Central memory CD8-positive, alpha-beta T cell (primary cell): ENCODE results near the gene PIGM.

Experiments used
- ATAC-seq: fragments of 150-1000 bp; cut with Tn5 transposase; replicated peaks from 2 replicates; pipeline ENCODE4 v1.10.0; 2022; ENCODE audit warnings: mild to moderate bottlenecking, moderate FRiP score, moderate number of reproducible peaks; ENCODE audit not compliant: poor library complexity, severe bottlenecking; ENCODE audit errors: extremely low read depth
- DNase-seq, 2 donors: peaks; one replicate each; pipeline ENCODE4 v3.0.0; 2021; ENCODE audit warnings: low spot score in 2 of 2
- H3K27ac Mint-ChIP-seq: one replicate; pipeline ENCODE4 v1.8.0; 2022; ENCODE audit warnings: low read depth, mild to moderate bottlenecking, moderate library complexity, mixed read lengths
- H3K27me3 Mint-ChIP-seq: one replicate; pipeline ENCODE4 v1.8.0; 2022; ENCODE audit warnings: mixed read lengths
- H3K36me3 Mint-ChIP-seq: one replicate; pipeline ENCODE4 v1.8.0; 2022; ENCODE audit warnings: mild to moderate bottlenecking, moderate library complexity, mixed read lengths; ENCODE audit not compliant: insufficient read depth
- H3K4me1 Mint-ChIP-seq: one replicate; pipeline ENCODE4 v1.8.0; 2022; ENCODE audit warnings: mixed read lengths
- H3K4me3 Mint-ChIP-seq: one replicate; pipeline ENCODE4 v1.8.0; 2022; ENCODE audit warnings: mild to moderate bottlenecking, moderate library complexity, mixed read lengths
- H3K9me3 Mint-ChIP-seq: one replicate; pipeline ENCODE4 v1.8.0; 2022; ENCODE audit warnings: mixed read lengths

The PIGM gene

DNA sequence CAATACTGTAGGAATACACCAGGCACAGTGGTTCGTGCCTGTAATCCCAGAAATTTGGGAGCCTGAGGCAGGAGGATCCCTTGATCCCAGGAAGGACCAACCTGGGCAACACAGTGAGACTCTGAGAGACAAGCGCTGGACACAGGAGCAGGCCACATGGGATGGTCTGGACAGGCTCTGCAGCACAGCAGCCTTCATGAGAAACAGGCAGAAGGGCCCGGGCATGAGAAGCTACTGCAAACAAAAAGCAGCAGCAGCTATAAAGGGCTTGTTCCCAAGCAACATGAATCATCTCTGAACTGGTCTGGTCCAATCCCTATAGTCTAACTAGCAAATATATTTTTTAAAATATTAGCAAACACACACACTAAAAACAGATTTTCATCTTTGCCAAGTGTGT lies 42.2 kb downstream of the PIGM start:
- Mint-ChIP-seq H3K4me3 (no peak overlapping the region), H3K27me3 (peaks cover 56% of the 10 kb centered on the region), H3K27ac (no peak overlapping the region), H3K36me3 (no peaks in the 10 kb centered on the region), H3K4me1 (no peaks in the 10 kb centered on the region), H3K9me3 (no peaks in the 10 kb centered on the region)
- DNase-seq = no peak
- ATAC-seq = no peak

DNA sequence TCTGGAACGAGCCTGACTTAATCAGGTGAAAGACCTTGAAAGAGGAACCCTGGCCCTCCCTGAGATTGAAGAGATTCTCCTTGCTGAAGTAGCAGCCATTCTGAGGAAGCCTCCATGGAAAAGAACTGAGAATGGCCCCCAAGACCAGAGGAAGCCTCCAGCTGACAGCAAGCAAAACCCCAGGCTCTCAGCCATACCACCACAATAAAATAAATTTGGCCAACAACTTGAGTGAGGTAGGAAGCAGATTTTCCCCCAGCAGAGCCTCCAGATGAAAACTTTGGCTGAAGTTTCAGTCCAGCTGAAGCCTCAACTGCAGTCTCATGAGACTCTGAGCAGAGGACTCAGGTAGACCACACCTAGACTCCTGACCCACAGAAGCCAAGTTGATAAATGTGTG lies 43.8 kb downstream of the PIGM start:
- ATAC-seq = no peak
- H3K27ac Mint-ChIP-seq = no peak overlapping the region
- H3K27me3 Mint-ChIP-seq = peaks cover 57% of the 10 kb centered on the region

DNA sequence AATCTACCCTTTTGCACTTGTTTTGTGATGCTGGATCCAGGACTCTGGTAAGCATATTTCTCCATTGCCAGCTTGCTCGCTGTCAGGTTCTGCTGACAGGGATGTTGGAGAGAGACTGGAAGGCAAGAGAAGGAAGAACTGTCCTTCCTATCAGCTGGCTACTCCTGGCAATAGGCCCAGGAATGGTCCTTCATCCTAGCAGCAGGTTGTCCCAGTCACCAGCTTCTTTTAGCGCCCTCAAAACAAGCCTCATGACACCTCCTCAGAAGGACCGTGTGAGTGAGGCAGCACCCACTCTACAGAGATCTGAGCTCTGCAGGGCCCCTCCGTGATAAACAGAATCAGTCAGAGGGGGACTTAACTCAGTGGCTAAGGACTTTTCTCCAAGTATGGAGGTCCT lies 44.6 kb downstream of the PIGM start:
- Mint-ChIP-seq H3K27ac (no peak overlapping the region), H3K27me3 (peaks cover 55% of the 10 kb centered on the region), H3K9me3 (no peaks in the 10 kb centered on the region), H3K36me3 (no peaks in the 10 kb centered on the region), H3K4me3 (no peak overlapping the region), H3K4me1 (no peaks in the 10 kb centered on the region)
- DNase-seq = no peak
- no peak for ATAC-seq

More for the DNA sequence above, 43.8 kb downstream of the PIGM start:
- no peaks in the 10 kb centered on the region for H3K9me3 Mint-ChIP-seq
- no peak overlapping the region for H3K4me3 Mint-ChIP-seq
- no peaks in the 10 kb centered on the region for H3K36me3 Mint-ChIP-seq
- no peaks in the 10 kb centered on the region for H3K4me1 Mint-ChIP-seq
- no peak for DNase-seq

DNA sequence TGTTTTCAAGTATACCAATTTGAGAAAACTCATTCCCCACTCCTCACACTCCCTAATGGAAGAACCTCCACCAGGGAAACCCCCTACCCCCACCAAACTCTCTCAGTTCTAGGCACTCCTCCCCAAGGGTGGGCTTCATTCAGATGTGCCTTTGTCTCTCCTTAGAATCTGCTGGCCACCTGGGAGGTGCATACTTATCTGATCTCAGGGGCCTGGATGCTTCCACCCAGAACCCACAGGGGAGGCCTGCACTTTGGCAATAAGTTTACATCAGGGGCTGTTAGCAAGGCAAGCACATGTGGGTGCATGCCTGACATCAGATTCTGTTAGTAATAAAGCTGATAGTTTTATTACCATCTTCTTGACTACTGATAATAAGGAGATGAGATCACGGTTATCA lies 45.3 kb downstream of the PIGM start:
- ATAC-seq = no peak
- no peaks in the 10 kb centered on the region for H3K9me3 Mint-ChIP-seq
- no peak overlapping the region for H3K4me3 Mint-ChIP-seq
- DNase-seq = no peak
- H3K36me3 Mint-ChIP-seq = no peaks in the 10 kb centered on the region
- H3K27ac Mint-ChIP-seq = no peak overlapping the region
- H3K4me1 Mint-ChIP-seq = no peaks in the 10 kb centered on the region
- H3K27me3 Mint-ChIP-seq = peaks cover 55% of the 10 kb centered on the region

DNA sequence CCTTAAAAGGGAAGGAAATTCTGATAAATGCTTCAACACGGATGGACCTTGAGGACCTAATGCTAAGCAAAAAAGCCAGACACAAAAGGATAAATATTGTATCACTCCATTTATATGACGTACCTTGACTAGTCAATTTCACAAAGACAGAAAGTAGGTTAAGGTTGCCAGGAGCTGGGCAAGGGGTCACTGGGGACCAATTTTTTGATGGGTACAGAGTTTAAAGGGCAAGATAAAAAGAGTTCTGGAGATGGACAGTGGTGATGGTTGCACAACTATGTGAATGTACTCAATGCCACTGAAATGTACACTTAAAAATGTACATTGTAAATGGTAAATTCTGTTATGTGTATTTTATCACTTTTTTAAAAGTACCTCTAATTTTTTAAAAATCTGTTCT lies 45.7 kb downstream of the PIGM start:
- DNase-seq (no peak), ATAC-seq (no peak)
- no peaks in the 10 kb centered on the region for H3K9me3 Mint-ChIP-seq
- H3K4me3 Mint-ChIP-seq = no peak overlapping the region
- H3K36me3 Mint-ChIP-seq = no peaks in the 10 kb centered on the region
- no peak overlapping the region for H3K27ac Mint-ChIP-seq
- H3K4me1 Mint-ChIP-seq = no peaks in the 10 kb centered on the region
- peaks cover 53% of the 10 kb centered on the region for H3K27me3 Mint-ChIP-seq

DNA sequence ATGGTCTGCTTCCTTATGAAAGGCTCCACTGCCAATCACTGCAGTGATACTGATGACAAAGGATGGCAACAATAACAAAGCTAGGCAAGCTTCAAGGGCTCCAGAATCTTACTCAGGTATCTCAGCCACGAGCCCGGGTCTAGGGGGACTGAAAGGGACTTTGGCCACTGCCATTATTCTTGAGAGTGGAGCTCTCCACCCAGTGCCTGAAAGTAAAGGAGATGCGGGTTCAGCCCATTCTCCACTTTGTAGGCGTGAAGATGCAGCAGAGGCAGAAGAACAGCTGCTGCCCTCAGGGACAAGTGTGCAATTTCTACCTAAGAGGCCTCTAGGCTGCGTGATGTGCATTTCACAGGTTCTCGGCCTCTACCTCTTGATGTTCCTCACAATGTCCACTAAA lies 46.3 kb downstream of the PIGM start:
- DNase-seq (no peak), ATAC-seq (no peak)
- Mint-ChIP-seq H3K27ac (no peak overlapping the region), H3K4me1 (no peaks in the 10 kb centered on the region), H3K9me3 (no peaks in the 10 kb centered on the region), H3K36me3 (no peaks in the 10 kb centered on the region), H3K4me3 (no peak overlapping the region), H3K27me3 (peaks cover 60% of the 10 kb centered on the region)

DNA sequence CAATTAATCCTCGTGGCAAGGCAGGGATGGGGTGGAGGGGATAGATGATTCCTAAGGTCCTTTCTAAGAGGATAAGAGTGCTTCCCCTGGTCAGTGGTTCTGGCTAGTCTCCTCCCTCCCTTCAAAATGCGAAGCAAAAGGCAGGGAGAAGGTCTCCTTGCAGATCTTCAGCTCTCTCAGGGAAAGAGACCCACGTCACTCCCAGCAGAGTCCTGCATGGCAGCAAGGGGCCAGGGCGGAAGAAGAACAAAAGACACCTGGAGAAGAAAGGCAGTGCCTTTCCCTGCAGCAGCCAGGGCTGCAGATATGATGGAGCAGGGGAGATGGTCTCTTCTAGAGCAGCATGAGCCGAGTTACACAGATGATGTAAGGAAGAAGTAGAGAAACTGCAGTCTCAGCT lies 48.1 kb downstream of the PIGM start:
- DNase-seq (no peak), ATAC-seq (no peak)
- no peak overlapping the region for H3K4me3 Mint-ChIP-seq
- no peaks in the 10 kb centered on the region for H3K36me3 Mint-ChIP-seq
- peaks cover 61% of the 10 kb centered on the region for H3K27me3 Mint-ChIP-seq
- H3K9me3 Mint-ChIP-seq = no peaks in the 10 kb centered on the region
- H3K27ac Mint-ChIP-seq = no peak overlapping the region
- no peaks in the 10 kb centered on the region for H3K4me1 Mint-ChIP-seq

DNA sequence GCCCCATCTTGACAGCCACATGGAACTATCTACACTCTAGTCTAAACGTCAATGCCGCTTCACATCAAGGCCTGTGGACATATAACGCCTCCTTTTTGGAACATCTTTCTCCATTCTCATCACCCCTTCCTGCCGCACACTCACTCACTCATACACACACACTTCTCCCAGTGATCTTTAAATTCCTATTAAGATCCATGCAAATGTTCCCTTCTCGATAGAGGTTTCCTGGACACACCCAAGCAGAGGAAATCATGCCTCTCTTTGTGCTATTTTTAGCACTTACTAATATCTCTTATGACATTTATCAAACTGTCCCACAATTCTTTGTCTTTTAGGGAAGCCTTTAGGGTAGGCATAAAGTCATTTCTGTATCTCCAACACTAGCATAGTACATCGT lies 49.5 kb downstream of the PIGM start:
- no peaks in the 10 kb centered on the region for H3K9me3 Mint-ChIP-seq
- no peaks in the 10 kb centered on the region for H3K4me1 Mint-ChIP-seq
- no peak for DNase-seq
- H3K27me3 Mint-ChIP-seq = peaks cover 52% of the 10 kb centered on the region
- H3K4me3 Mint-ChIP-seq = no peak overlapping the region
- no peak overlapping the region for H3K27ac Mint-ChIP-seq
- no peaks in the 10 kb centered on the region for H3K36me3 Mint-ChIP-seq
- ATAC-seq = no peak

DNA sequence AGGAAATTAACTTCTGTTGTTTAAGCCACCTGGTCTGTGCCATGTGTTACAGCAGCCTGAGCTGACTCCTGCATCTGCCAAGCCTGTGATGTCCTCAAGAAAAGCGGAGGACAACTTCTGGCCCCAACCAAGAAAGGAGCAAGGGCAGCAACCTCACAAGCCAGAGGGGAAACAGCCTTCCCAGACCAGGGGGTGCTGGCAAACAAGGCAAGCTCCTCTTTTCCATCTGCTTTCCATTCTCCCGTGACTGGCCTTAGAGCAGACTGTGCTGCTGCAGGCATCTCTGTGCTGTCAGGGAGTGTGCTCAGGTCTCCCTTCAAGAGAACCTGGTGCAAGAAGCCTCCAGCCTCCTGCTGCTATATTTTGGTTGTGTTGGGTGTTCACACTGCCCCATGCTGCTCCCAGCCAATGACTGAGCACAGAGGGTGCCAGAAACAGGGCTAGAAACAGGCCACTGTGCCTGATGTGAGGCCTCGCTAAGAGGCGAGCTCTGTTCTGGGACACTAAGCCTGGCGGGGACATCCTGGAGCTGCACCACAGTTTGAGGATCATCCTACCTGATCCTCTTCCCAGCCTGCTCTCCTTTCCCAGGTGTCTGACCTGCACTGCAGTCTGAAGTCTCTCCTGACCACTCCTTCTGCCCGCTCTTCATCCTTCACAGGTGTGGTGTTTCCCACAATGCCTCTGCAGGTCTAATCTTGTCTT lies 50.3 kb downstream of the PIGM start:
- Mint-ChIP-seq H3K9me3 (no peaks in the 10 kb centered on the region), H3K27ac (no peak overlapping the region), H3K4me1 (no peaks in the 10 kb centered on the region), H3K4me3 (no peak overlapping the region), H3K36me3 (no peaks in the 10 kb centered on the region), H3K27me3 (peaks cover 48% of the 10 kb centered on the region)
- DNase-seq = no peak
- no peak for ATAC-seq

DNA sequence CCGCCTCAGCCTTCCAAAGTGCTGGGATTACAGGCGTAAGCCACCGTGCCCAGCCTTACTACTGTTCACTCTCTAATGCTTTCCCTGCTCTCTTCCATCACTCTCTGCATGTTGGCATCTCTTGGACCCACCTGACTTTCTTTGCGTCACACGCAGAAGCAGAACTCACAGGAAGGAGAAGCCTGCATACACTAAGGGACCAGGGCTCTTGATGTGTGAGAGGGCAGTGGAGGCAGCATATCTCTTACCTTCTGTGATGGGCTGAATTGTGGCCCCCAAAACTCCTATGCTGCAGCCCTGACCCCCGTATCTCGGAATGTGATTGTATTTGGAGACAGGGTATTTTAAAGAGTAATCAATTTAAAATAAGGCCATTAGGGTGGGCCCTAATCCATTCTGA lies 51.0 kb downstream of the PIGM start:
- Mint-ChIP-seq H3K9me3 (no peaks in the 10 kb centered on the region), H3K27ac (no peak overlapping the region), H3K4me3 (no peak overlapping the region), H3K36me3 (no peaks in the 10 kb centered on the region), H3K4me1 (no peaks in the 10 kb centered on the region), H3K27me3 (peaks cover 48% of the 10 kb centered on the region)
- ATAC-seq (no peak), DNase-seq (no peak)

DNA sequence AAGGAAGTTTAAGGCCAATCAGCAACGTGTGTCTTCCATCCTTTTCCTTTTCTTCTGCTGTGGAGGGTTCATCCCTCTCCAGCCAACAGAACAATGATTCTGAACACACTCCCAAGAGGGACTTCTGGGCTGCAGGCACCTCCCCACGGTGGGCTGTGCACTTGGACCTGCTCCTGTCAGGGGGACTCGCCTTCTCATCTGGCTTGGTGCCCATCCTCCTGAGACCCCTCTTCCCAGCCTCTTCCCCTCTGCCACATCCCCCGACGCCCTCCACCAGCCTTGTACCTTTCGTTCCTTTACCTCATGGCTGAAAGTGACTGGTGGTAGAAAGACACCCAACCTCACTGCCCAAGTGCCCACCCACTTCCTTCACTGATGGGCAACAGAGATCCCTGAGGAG lies 51.7 kb downstream of the PIGM start:
- H3K27me3 Mint-ChIP-seq = peaks cover 48% of the 10 kb centered on the region

DNA sequence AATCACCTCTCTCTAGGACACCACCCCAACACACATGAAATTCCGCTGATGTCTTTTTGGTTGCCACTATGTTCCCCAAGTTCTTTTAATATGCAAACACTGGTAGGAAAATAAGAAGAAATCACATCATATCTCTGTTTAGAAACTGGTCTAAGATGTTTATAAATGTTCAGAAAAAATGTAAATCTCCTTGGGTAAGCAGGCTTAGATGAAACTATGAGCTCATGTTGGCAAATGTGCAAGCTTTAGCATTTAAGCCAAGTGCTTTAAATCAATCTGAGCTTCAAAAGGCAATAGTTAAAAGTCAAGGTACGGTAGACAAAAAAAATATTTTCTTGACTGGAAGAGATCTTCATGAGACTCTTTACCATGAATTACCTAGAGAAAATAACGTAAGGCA lies 52.5 kb downstream of the PIGM start:
- H3K4me1 Mint-ChIP-seq = no peaks in the 10 kb centered on the region
- no peak overlapping the region for H3K27ac Mint-ChIP-seq
- ATAC-seq (no peak), DNase-seq (no peak)
- H3K4me3 Mint-ChIP-seq = no peak overlapping the region
- H3K9me3 Mint-ChIP-seq = no peaks in the 10 kb centered on the region
- no peaks in the 10 kb centered on the region for H3K36me3 Mint-ChIP-seq
- peaks cover 48% of the 10 kb centered on the region for H3K27me3 Mint-ChIP-seq

More for the DNA sequence above, 51.7 kb downstream of the PIGM start:
- ATAC-seq (no peak), DNase-seq (no peak)
- no peaks in the 10 kb centered on the region for H3K9me3 Mint-ChIP-seq
- no peak overlapping the region for H3K27ac Mint-ChIP-seq
- H3K4me3 Mint-ChIP-seq = no peak overlapping the region
- no peaks in the 10 kb centered on the region for H3K36me3 Mint-ChIP-seq
- no peaks in the 10 kb centered on the region for H3K4me1 Mint-ChIP-seq

DNA sequence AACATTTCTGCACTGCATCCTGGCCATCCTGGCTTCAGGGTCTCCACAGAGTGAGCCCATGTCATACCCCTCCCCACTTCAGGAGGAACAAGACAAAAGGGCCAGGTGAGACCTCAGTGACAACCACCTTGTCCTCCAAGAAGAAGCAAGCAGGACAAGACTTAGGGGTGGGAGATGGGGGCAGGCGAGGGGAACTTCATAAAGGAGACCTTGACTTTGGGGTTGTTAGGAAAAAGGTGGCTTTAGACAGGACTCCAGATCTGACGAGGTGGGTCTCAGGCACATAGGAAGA lies 53.7 kb downstream of the PIGM start:
- no peak overlapping the region for H3K27ac Mint-ChIP-seq
- H3K27me3 Mint-ChIP-seq = peaks cover 38% of the 10 kb centered on the region
- DNase-seq = no peak
- H3K36me3 Mint-ChIP-seq = no peaks in the 10 kb centered on the region
- H3K4me1 Mint-ChIP-seq = no peaks in the 10 kb centered on the region
- ATAC-seq = no peak
- H3K9me3 Mint-ChIP-seq = no peaks in the 10 kb centered on the region
- no peak overlapping the region for H3K4me3 Mint-ChIP-seq
